ENCODE results near the gene PRPF19. TPM values are rescaled to one million over a fixed set of nuclear protein-coding genes. Genes with fewer than 3 reads are reported as not detected.

PRPF19 gene
- total and polyA plus RNA-seq, 2 donors: 49.2 to 74.9 TPM

- WGBS: 55% methylated on average over 13 of the region's 13 CpGs
- no peak within 1 kb of the TSS for H3K4me3 ChIP-seq (ENCODE audit: low read length in 2 of 2)
- peaks cover 0 to 6% of the 10 kb centered on the region in 2 donors for H3K9me3 ChIP-seq (ENCODE audit: control insufficient read depth in 2 of 2, insufficient read depth in 1 of 2, low read length in 1 of 2)
- peak in 4 of 9 donors; percentile 50 to 74 (median 54) for DNase-seq (ENCODE audit: low read depth in 6 of 9, low spot score in 9 of 9)
- H3K36me3 ChIP-seq (ENCODE audit: control insufficient read depth in 2 of 2, insufficient read depth in 2 of 2, low read length in 1 of 2): no peaks in the 10 kb centered on the region
- H3K4me1 ChIP-seq (ENCODE audit: control insufficient read depth in 2 of 2, insufficient read depth in 2 of 2, low read length in 2 of 2): peaks cover 48 to 74% of the 10 kb centered on the region in 2 donors
- H3K27me3 ChIP-seq (ENCODE audit: control insufficient read depth in 2 of 2, insufficient read depth in 1 of 2, low read length in 1 of 2): no peaks in the 10 kb centered on the region
- H3K27ac ChIP-seq (ENCODE audit: low read depth in 1 of 2, low read length in 1 of 2): peak within 1 kb of the TSS in 1 of 2 donors; percentile 61
Observed at GRCh38 chr11:60866911-60867870, 39.2 kb downstream of the PRPF19 start, which contains the start of gene ZP1. Gene ZP1 (plus strand): TSS chr11:60867542. CDS start chr11:60867562, 20 bp downstream.

DNA sequence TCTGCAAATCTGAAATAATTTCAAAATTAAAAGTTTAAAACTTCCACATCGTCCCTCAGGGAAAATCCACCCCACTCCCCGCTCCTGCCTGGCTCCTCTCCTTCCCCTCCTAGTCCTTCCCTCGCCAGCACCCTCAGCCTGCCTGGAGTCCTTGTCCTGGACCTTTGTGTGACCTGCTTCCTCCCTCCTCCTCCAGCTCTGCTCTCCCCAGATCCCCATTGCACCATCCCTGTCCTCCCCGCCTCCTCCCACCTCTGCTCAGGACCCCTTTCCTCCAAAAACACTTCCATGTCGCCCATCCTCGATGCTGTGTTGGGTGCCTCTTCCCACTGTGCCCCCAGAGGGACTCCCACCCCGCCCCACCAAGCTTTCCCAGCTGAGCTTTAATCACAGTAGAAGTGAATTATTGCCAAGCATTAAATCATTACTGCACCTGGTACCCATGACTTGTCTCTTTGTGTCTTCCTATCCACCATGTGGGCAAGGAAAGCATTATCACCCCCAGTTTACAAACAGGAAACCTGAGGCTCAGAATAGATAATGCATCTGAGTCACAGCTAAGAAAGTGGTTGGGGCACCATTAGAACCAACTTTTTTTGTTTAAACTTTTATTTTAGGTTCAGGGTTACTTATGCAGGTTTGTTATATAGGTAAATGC is 41.4 kb downstream of the PRPF19 start:
- H3K4me1 ChIP-seq (ENCODE audit: control insufficient read depth in 2 of 2, insufficient read depth in 2 of 2, low read length in 2 of 2): peaks cover 36 to 65% of the 10 kb centered on the region in 2 donors
- 65% methylated on average over 7 of the region's 7 CpGs for WGBS
- H3K4me3 ChIP-seq (ENCODE audit: low read length in 2 of 2): no peak overlapping the region
- H3K27ac ChIP-seq (ENCODE audit: low read depth in 1 of 2, low read length in 1 of 2): peak overlapping the region in 1 of 2 donors; percentile 26
- H3K36me3 ChIP-seq (ENCODE audit: control insufficient read depth in 2 of 2, insufficient read depth in 2 of 2, low read length in 1 of 2): no peaks in the 10 kb centered on the region
- H3K27me3 ChIP-seq (ENCODE audit: control insufficient read depth in 2 of 2, insufficient read depth in 1 of 2, low read length in 1 of 2): no peaks in the 10 kb centered on the region
- DNase-seq (ENCODE audit: low read depth in 6 of 9, low spot score in 9 of 9): peak in 1 of 9 donors; percentile 62
- peaks cover 0 to 6% of the 10 kb centered on the region in 2 donors for H3K9me3 ChIP-seq (ENCODE audit: control insufficient read depth in 2 of 2, insufficient read depth in 1 of 2, low read length in 1 of 2)

DNA sequence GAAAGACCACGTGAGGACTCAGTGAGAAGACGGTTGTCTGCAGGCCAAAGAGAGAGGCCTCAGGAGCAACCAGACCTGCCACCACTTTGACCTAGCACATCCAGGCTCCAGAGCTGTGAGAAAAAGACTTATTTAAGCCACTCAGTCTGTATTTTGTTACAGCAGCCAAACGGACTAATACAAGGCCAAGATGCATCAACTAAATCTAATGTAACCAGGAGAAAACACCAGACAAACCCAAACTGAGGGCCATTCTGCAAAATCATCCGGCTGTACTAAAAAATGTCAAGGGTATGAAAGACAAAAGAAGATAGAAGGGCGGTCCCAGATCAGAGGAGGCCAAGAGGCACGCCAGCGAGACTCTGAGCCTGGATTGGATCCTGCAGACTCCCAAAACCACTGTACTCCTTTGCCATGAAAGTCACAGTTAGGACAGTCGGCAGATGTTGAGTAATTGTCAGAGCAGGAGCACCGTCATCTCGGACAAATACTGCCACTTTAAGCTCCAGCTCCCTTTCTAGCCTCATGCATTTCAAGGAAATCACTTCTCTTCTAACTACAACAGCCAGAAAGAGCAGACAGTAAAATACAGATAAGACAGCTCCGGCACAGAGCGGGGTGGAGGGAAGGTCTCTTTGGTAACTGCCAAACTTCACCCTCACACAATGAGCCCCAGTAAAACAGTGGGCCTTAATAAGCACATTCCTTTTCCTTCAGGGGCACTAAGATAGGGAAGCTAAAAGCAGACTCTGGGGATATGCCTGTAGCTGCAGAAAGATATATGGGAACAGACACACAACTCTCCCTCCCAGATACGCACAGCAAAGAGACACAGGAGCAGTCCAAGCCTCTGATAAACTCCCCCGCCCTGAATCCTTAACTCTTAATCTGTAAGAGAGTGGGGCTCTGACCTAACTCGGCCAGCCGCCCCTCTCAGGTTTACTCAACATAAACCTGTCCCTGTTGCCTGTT is 42.5 kb downstream of the PRPF19 start:
- Histone ChIP-seq H3K36me3 (ENCODE audit: control insufficient read depth in 2 of 2, insufficient read depth in 2 of 2, low read length in 1 of 2) (no peaks in the 10 kb centered on the region), H3K4me3 (ENCODE audit: low read length in 2 of 2) (no peak overlapping the region), H3K27me3 (ENCODE audit: control insufficient read depth in 2 of 2, insufficient read depth in 1 of 2, low read length in 1 of 2) (no peaks in the 10 kb centered on the region), H3K4me1 (ENCODE audit: control insufficient read depth in 2 of 2, insufficient read depth in 2 of 2, low read length in 2 of 2) (peaks cover 38 to 66% of the 10 kb centered on the region in 2 donors), H3K27ac (ENCODE audit: low read depth in 1 of 2, low read length in 1 of 2) (no peak overlapping the region), H3K9me3 (ENCODE audit: control insufficient read depth in 2 of 2, insufficient read depth in 1 of 2, low read length in 1 of 2) (peaks cover 0 to 3% of the 10 kb centered on the region in 2 donors)
- DNase-seq (ENCODE audit: low read depth in 6 of 9, low spot score in 9 of 9): no peak
- 95% methylated on average over 16 of the region's 16 CpGs for WGBS

DNA sequence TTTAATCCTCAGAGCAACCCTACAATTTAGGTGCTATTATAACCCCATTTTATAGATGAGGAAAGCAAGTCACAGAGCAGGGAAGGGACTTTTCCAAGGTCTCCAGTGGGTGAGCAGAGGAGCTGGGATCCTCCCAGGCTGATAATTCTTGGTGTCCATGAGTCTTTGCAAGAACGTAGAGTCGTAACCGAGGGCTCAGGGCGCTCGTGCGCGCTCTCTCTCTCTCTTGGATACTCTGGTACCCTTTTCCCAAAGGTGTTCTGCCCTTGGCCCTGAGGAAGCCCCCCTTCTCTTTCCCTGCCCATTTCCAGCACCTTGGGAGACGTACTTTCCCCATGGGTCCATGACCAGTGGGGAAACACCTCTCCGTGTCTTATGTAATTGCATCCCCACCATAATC is 44.2 kb downstream of the PRPF19 start:
- Histone ChIP-seq H3K36me3 (ENCODE audit: control insufficient read depth in 2 of 2, insufficient read depth in 2 of 2, low read length in 1 of 2) (no peaks in the 10 kb centered on the region), H3K4me1 (ENCODE audit: control insufficient read depth in 2 of 2, insufficient read depth in 2 of 2, low read length in 2 of 2) (peaks cover 41 to 66% of the 10 kb centered on the region in 2 donors), H3K4me3 (ENCODE audit: low read length in 2 of 2) (no peak overlapping the region), H3K9me3 (ENCODE audit: control insufficient read depth in 2 of 2, insufficient read depth in 1 of 2, low read length in 1 of 2) (no peaks in the 10 kb centered on the region), H3K27me3 (ENCODE audit: control insufficient read depth in 2 of 2, insufficient read depth in 1 of 2, low read length in 1 of 2) (no peaks in the 10 kb centered on the region), H3K27ac (ENCODE audit: low read depth in 1 of 2, low read length in 1 of 2) (no peak overlapping the region)
- 99% methylated on average over 9 of the region's 9 CpGs for WGBS
- DNase-seq (ENCODE audit: low read depth in 6 of 9, low spot score in 9 of 9): no peak

DNA sequence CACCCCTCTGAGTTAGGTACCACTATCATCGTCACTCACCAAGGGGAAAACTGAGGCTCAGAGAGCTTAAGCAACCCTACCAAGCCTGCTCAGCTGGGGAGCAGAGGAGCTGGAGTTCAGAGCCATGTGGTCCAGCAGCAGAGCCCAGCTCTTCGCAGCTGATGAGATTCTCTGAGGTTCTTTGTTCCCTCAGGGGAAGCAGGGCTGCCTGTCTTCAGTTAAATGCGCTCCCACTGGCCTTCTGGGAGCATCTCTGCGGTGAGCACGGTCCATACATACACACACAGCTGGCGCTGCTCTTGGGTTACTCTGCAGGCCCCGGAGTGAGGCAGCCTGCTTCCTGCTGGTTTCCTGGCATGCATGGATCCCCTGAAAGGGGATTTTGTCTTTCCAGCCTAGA is 45.4 kb downstream of the PRPF19 start:
- H3K27me3 ChIP-seq (ENCODE audit: control insufficient read depth in 2 of 2, insufficient read depth in 1 of 2, low read length in 1 of 2): no peaks in the 10 kb centered on the region
- peaks cover 40 to 69% of the 10 kb centered on the region in 2 donors for H3K4me1 ChIP-seq (ENCODE audit: control insufficient read depth in 2 of 2, insufficient read depth in 2 of 2, low read length in 2 of 2)
- 25% methylated on average over 7 of the region's 7 CpGs for WGBS
- H3K9me3 ChIP-seq (ENCODE audit: control insufficient read depth in 2 of 2, insufficient read depth in 1 of 2, low read length in 1 of 2): no peaks in the 10 kb centered on the region
- no peak overlapping the region for H3K4me3 ChIP-seq (ENCODE audit: low read length in 2 of 2)
- H3K36me3 ChIP-seq (ENCODE audit: control insufficient read depth in 2 of 2, insufficient read depth in 2 of 2, low read length in 1 of 2): no peaks in the 10 kb centered on the region
- H3K27ac ChIP-seq (ENCODE audit: low read depth in 1 of 2, low read length in 1 of 2): peak overlapping the region in 1 of 2 donors; percentile 27
- DNase-seq (ENCODE audit: low read depth in 6 of 9, low spot score in 9 of 9): peak in 1 of 9 donors; percentile 65

- Histone ChIP-seq H3K4me3 (ENCODE audit: low read length in 2 of 2) (no peak overlapping the region), H3K36me3 (ENCODE audit: control insufficient read depth in 2 of 2, insufficient read depth in 2 of 2, low read length in 1 of 2) (no peaks in the 10 kb centered on the region), H3K27ac (ENCODE audit: low read depth in 1 of 2, low read length in 1 of 2) (peak overlapping the region in 1 of 2 donors; percentile 84), H3K9me3 (ENCODE audit: control insufficient read depth in 2 of 2, insufficient read depth in 1 of 2, low read length in 1 of 2) (no peaks in the 10 kb centered on the region), H3K27me3 (ENCODE audit: control insufficient read depth in 2 of 2, insufficient read depth in 1 of 2, low read length in 1 of 2) (peaks cover 0 to 2% of the 10 kb centered on the region in 2 donors), H3K4me1 (ENCODE audit: control insufficient read depth in 2 of 2, insufficient read depth in 2 of 2, low read length in 2 of 2) (peaks cover 42 to 74% of the 10 kb centered on the region in 2 donors)
- DNase-seq (ENCODE audit: low read depth in 6 of 9, low spot score in 9 of 9): peak in 1 of 9 donors; percentile 59
- 85% methylated on average over 15 of the region's 15 CpGs for WGBS
Observed at GRCh38 chr11:60859616-60860250, 46.7 kb downstream of the PRPF19 start.

DNA sequence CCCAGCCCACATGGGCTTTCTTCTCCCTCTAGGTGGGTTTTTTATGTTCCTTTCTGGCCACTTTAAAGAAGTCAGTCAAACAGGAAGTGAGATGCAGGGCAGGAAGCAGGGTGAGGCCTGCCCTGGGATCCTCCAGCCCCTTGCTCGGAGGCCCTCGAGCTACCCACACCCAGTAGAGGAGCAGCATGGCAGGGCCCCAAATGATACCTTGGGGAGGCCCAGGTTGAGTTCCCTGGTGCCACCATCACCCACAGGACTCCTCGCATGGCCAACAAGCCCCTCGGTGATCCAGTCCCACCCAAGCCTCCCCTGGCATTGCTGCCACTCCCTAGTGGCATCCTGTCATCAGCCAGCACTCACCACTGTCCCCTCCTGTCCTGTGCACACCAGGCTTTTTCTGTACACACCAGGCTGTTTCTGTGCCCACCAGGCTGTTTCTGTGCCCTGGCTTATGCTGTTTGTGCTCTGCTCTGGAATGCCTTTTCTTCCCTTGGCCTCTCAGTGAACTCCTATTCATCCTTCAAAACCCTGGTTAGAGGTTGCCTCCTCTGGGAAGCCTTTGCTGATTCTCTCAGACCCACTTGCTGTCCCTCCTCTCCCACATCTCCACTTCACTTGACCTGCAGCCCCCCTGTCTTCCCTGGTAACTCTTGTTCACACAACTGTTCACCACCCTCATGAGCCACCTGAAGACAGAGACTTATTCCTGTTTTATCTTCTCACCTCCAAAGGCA is 47.5 kb downstream of the PRPF19 start:
- 53% methylated on average over 4 of the region's 4 CpGs for WGBS
- Histone ChIP-seq H3K4me3 (ENCODE audit: low read length in 2 of 2) (no peak overlapping the region), H3K4me1 (ENCODE audit: control insufficient read depth in 2 of 2, insufficient read depth in 2 of 2, low read length in 2 of 2) (peaks cover 50 to 74% of the 10 kb centered on the region in 2 donors), H3K27ac (ENCODE audit: low read depth in 1 of 2, low read length in 1 of 2) (peak overlapping the region; percentile 31 to 39), H3K36me3 (ENCODE audit: control insufficient read depth in 2 of 2, insufficient read depth in 2 of 2, low read length in 1 of 2) (no peaks in the 10 kb centered on the region), H3K27me3 (ENCODE audit: control insufficient read depth in 2 of 2, insufficient read depth in 1 of 2, low read length in 1 of 2) (peaks cover 0 to 2% of the 10 kb centered on the region in 2 donors), H3K9me3 (ENCODE audit: control insufficient read depth in 2 of 2, insufficient read depth in 1 of 2, low read length in 1 of 2) (no peaks in the 10 kb centered on the region)
- DNase-seq (ENCODE audit: low read depth in 6 of 9, low spot score in 9 of 9): peak in 1 of 9 donors; percentile 63

Data from thymus (tissue), 11 donors.